H1 (cell line): ENCODE measurements around the gene ENTPD2. TPM values are rescaled to one million over a fixed set of nuclear protein-coding genes. Genes with fewer than 3 reads are reported as not detected.

ENCODE experiments used
- CTCF ChIA-PET: fragments of 300-600 bp; sonication (Branson Sonifier 250); formaldehyde crosslinking; loops from one replicate; lab custom pipeline; 2021; ENCODE audit not compliant: partially characterized antibody; lab: Charles Lee
- POLR2A ChIA-PET: fragments of 300-600 bp; sonication (Branson Sonifier 250); formaldehyde crosslinking; loops from one replicate; lab custom pipeline; 2021; ENCODE audit warnings: inconsistent platforms; ENCODE audit not compliant: partially characterized antibody; lab: Charles Lee
- DNase-seq, 2 experiments: peaks; one replicate each; pipeline versions ENCODE4 v3.0.0 to v3.0.0-alpha.2; 2010 to 2022; ENCODE audit warnings: low spot score in 2 of 2, low read depth in 1 of 2, mixed read lengths in 1 of 2
- FAIRE-seq: peaks from 2 replicates; lab custom pipeline; 2011; peaks lifted over from hg19 to GRCh38; lab: Jason Lieb, UNC
- H2AFZ ChIP-seq: 2 replicates; pipeline ENCODE4 v1.8.1; 2012; ENCODE audit warnings: low read length, inconsistent platforms
- H2AK5ac ChIP-seq: 2 replicates; pipeline ENCODE4 v1.6.1; 2013; ENCODE audit warnings: low read depth, low read length
- H2BK120ac ChIP-seq: replicated peaks from 2 replicates; pipeline ENCODE3; 2013; ENCODE audit warnings: low read depth, low read length, inconsistent platforms
- H2BK12ac ChIP-seq: 2 replicates; pipeline ENCODE4 v1.6.1; 2013; ENCODE audit warnings: low read depth, low read length
- H2BK15ac ChIP-seq: 2 replicates; pipeline ENCODE4 v1.6.1; 2013; ENCODE audit warnings: low read length
- H2BK20ac ChIP-seq: 2 replicates; pipeline ENCODE4 v1.6.1; 2013; ENCODE audit warnings: low read length
- H2BK5ac ChIP-seq: 2 replicates; pipeline ENCODE4 v1.6.1; 2013; ENCODE audit warnings: low read depth, low read length
- H3K14ac ChIP-seq: 2 replicates; pipeline ENCODE4 v1.6.1; 2013; ENCODE audit warnings: inconsistent platforms; ENCODE audit not compliant: insufficient read length
- H3K18ac ChIP-seq: 2 replicates; pipeline ENCODE4 v1.6.1; 2013; ENCODE audit warnings: low read length; ENCODE audit errors: extremely low read depth
- H3K23ac ChIP-seq: 2 replicates; pipeline ENCODE4 v1.6.1; 2013; ENCODE audit warnings: inconsistent platforms; ENCODE audit not compliant: insufficient read length
- H3K23me2 ChIP-seq: 2 replicates; pipeline ENCODE4 v1.6.1; 2013; ENCODE audit warnings: low read depth, low read length
- H3K27ac ChIP-seq: 2 replicates; pipeline ENCODE4 v1.6.1; 2011; ENCODE audit warnings: low read depth, low read length, inconsistent platforms
- H3K27me3 ChIP-seq, 4 experiments: replicated peaks in 1 of 4; 1 replicate in 1 of 4; 2 replicates in 3 of 4; pipeline versions ENCODE4 v1.6.1 to v1.8.1; 2011 to 2013; ENCODE audit warnings: low read length in 3 of 4, mild to moderate bottlenecking in 3 of 4, inconsistent platforms in 2 of 4, mixed read lengths in 2 of 4, moderate library complexity in 1 of 4; ENCODE audit not compliant: control insufficient read depth in 3 of 4, insufficient read depth in 3 of 4; ENCODE audit errors: extremely low read depth in 1 of 4
- H3K36me3 ChIP-seq, 4 experiments: 2 replicates each; pipeline versions ENCODE4 v1.6.1 to v1.8.1; 2011 to 2013; ENCODE audit warnings: mild to moderate bottlenecking in 4 of 4, low read length in 3 of 4, moderate library complexity in 2 of 4, control low read depth in 1 of 4, inconsistent platforms in 1 of 4; ENCODE audit not compliant: insufficient read depth in 4 of 4, control insufficient read depth in 2 of 4
- H3K4ac ChIP-seq: replicated peaks from 2 replicates; pipeline ENCODE3; 2013; ENCODE audit warnings: low read length, low read depth, mixed read lengths, inconsistent platforms; ENCODE audit not compliant: insufficient read length
- H3K4me1 ChIP-seq, 4 experiments: replicated peaks in 1 of 4; 1 replicate in 1 of 4; 2 replicates in 3 of 4; pipeline versions ENCODE4 v1.6.1 to v1.8.1; 2011 to 2013; ENCODE audit warnings: low read length in 3 of 4, inconsistent platforms in 2 of 4, mixed read lengths in 1 of 4; ENCODE audit not compliant: insufficient read depth in 4 of 4, control insufficient read depth in 3 of 4
- H3K4me2 ChIP-seq, 2 experiments: 2 replicates each; pipeline versions ENCODE4 v1.6.1 to v1.8.1; 2011 to 2013; ENCODE audit warnings: low read depth in 2 of 2, low read length in 2 of 2, control low read depth in 1 of 2, inconsistent platforms in 1 of 2, mild to moderate bottlenecking in 1 of 2; ENCODE audit not compliant: insufficient read depth in 1 of 2
- H3K4me3 ChIP-seq, 4 experiments: fragments of 200-600, 300-600 bp in 1 of 4; sonication (generic), shearing (Covaris generic), sonication (Bioruptor Twin) in 1 of 4; 2 replicates each; pipeline versions ENCODE4 v1.5.1 to v1.8.1; 2011 to 2016; ENCODE audit warnings: low read length in 4 of 4, low read depth in 3 of 4, control low read depth in 2 of 4, inconsistent platforms in 2 of 4, mild to moderate bottlenecking in 2 of 4, mixed read lengths in 1 of 4, moderate library complexity in 1 of 4; ENCODE audit not compliant: insufficient read depth in 2 of 4; ENCODE audit errors: extremely low read depth in 1 of 4
- H3K56ac ChIP-seq: replicated peaks from 2 replicates; pipeline ENCODE3; 2013; ENCODE audit warnings: low read depth, mild to moderate bottlenecking, mixed read lengths, low read length, inconsistent platforms; ENCODE audit not compliant: insufficient read length
- H3K79me1 ChIP-seq: 2 replicates; pipeline ENCODE4 v1.6.1; 2013; ENCODE audit warnings: low read depth, low read length, control low read depth
- H3K79me2 ChIP-seq, 2 experiments: 2 replicates each; pipeline versions ENCODE4 v1.6.1 to v1.8.1; 2012 to 2013; ENCODE audit warnings: low read length in 2 of 2, mild to moderate bottlenecking in 2 of 2, inconsistent platforms in 1 of 2; ENCODE audit not compliant: insufficient read depth in 2 of 2, control insufficient read depth in 1 of 2
- H3K9ac ChIP-seq, 4 experiments: replicated peaks in 1 of 4; 1 replicate in 1 of 4; 2 replicates in 3 of 4; pipeline versions ENCODE4 v1.6.1 to v1.8.1; 2011 to 2013; ENCODE audit warnings: low read depth in 3 of 4, low read length in 3 of 4, control low read depth in 2 of 4, mild to moderate bottlenecking in 2 of 4, moderate library complexity in 2 of 4, inconsistent platforms in 1 of 4; ENCODE audit errors: extremely low read depth in 1 of 4
- H3K9me3 ChIP-seq, 2 experiments: 2 replicates each; pipeline versions ENCODE4 v1.6.1 to v1.8.1; 2012 to 2013; ENCODE audit warnings: mild to moderate bottlenecking in 2 of 2, moderate library complexity in 2 of 2, control low read depth in 1 of 2, inconsistent platforms in 1 of 2, low read depth in 1 of 2, low read length in 1 of 2, mixed read lengths in 1 of 2; ENCODE audit not compliant: insufficient read depth in 2 of 2
- H4K20me1 ChIP-seq, 2 experiments: replicated peaks in 1 of 2; 2 replicates each; pipeline versions ENCODE3 to v1.8.1; 2011 to 2013; ENCODE audit warnings: inconsistent platforms in 2 of 2, low read length in 2 of 2, mild to moderate bottlenecking in 1 of 2; ENCODE audit not compliant: insufficient read depth in 2 of 2, control insufficient read depth in 1 of 2
- H4K5ac ChIP-seq: 2 replicates; pipeline ENCODE4 v1.6.1; 2013; ENCODE audit warnings: low read length, low read depth, mixed read lengths, inconsistent platforms; ENCODE audit not compliant: insufficient read length
- H4K8ac ChIP-seq: 2 replicates; pipeline ENCODE4 v1.8.0; 2013; ENCODE audit warnings: mild to moderate bottlenecking, moderate library complexity, low read length, inconsistent platforms; ENCODE audit not compliant: insufficient read depth; ENCODE audit errors: extremely low read depth
- H4K91ac ChIP-seq: replicated peaks from 2 replicates; pipeline ENCODE3; 2013; ENCODE audit warnings: low read length, mixed read lengths, inconsistent platforms; ENCODE audit not compliant: insufficient read length
- CBX8 ChIP-seq: fragments of 300-800, 300-1000 bp; sonication (generic); IDR thresholded peaks from 2 replicates; pipeline ENCODE4 v1.7.1; 2016; ENCODE audit warnings: low read depth, low read length, borderline replicate concordance
- CHD1 ChIP-seq: IDR thresholded peaks from 2 replicates; pipeline ENCODE4 v1.6.1; 2012; ENCODE audit warnings: low read depth, low read length, improper control_type of control experiment
- CHD2 ChIP-seq: IDR thresholded peaks from 2 replicates; pipeline ENCODE4 v1.6.1; 2012; ENCODE audit warnings: low read length, improper control_type of control experiment
- RXRA ChIP-seq: IDR thresholded peaks from 2 replicates; pipeline ENCODE4 v1.6.1; 2011; ENCODE audit warnings: low read depth, mild to moderate bottlenecking, low read length, moderate library complexity; ENCODE audit not compliant: insufficient read depth
- SIRT6 ChIP-seq: IDR thresholded peaks from one replicate; pipeline ENCODE4 v1.7.1; 2012; ENCODE audit warnings: low read length, inconsistent platforms
- whole genome bisulfite sequencing, 2 experiments: shearing (Covaris generic) in 1 of 2; methylation state at CpG; one replicate each; pipeline versions ENCODE4 v1.1.6 to v1.1.7; 2013 to 2015; ENCODE audit warnings: low lambda C conversion rate in 2 of 2, mixed read lengths in 2 of 2, inconsistent platforms in 1 of 2, low coverage in 1 of 2, missing lambda C conversion rate in 1 of 2; ENCODE audit not compliant: insufficient replicate concordance in 2 of 2, insufficient coverage in 1 of 2, insufficient read length in 1 of 2; ENCODE audit errors: extremely low coverage in 1 of 2, missing lambda C conversion rate in 1 of 2; 5-methylcytosine and 5-hydroxymethylcytosine counted together
- polyA plus RNA-seq, 7 experiments: library from polyadenylated mRNA; depleted of rRNA in 3 of 7; stranded (reverse) in 5 of 7; unstranded in 2 of 7; fragments of >200 nt in 5 of 7; fragments of 200-250 nt in 2 of 7; gene quantifications; 1 replicate in 5 of 7; 2 replicates in 1 of 7; 4 replicates in 1 of 7; pipeline versions ENCODE4 v1.2.1 to v1.2.3, GENCODE V29; 2011 to 2013; ENCODE audit warnings: missing spikeins in 2 of 7, mixed read lengths in 2 of 7
- total RNA-seq: library from RNA; stranded (reverse); fragmentation: NEBNext Ultra II Directional; extraction: Animal tissue kit (Norgen Biotek cat#: 25700); gene quantifications from 2 replicates; pipeline ENCODE4 v1.2.1, GENCODE V29; 2021
- TF ChIP-seq, protein P1 (sequence below): IDR thresholded peaks from 2 replicates; pipeline ENCODE4 v1.6.1; 2012; ENCODE audit warnings: inconsistent platforms

Gene ENTPD2
- total and polyA plus RNA-seq, 2 of the 8 experiments (the other 6 are each of a cell fraction or from before 2014, with no cell fraction given) = 0.65 to 3.8 TPM

DNA sequence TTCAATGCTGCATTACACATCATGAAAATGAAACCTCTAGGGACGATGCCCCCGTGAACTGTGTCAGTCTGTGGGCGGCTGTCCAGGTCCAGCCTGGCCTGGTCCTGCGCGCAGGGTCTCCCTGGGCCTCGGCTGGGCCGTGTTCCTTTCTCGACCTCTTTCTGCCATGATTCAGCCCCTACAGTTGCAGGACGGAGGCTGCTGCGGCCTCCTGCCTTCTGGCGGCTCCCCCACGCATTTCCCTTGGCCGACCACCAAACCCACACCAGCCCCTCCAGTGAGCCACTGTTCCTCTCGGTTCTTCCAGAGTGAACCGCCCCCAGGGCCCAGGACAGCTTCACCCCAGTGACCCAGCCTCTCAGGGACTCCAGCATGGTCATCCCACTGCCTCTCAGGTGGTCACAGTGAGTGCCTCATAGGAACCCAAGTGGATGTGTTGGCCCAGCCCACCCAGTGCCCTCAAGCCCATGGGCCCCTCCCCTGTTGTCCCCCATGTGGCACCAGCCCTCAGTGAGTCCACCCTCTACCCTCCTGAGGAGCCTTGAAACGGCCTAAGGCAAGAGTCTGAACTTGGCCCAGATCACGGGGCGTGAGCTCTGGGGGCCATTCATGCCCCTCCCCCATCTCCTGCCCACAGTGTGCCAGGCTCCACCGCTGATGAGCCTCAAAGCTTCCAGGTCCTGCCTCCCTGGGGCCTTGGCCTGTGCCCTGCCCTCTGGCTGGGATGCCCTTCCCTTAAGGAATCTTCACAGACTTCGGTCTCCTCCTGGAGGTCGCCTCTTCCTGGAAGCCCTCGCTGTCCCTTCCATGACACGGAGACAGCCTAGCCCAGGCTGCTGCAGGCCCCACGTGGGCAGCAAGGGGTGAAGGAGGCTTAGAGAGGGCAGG lies 47.5 kb downstream of the ENTPD2 start:
- Histone ChIP-seq H4K91ac (no peak overlapping the region), H3K4me3 (no peak overlapping the region), H3K9me3 (peaks cover 0 to 10% of the 10 kb centered on the region in 2 experiments; a peak in 1 of 4 replicates), H3K36me3 (no peaks in the 10 kb centered on the region), H4K20me1 (no peaks in the 10 kb centered on the region), H3K79me1 (no peaks in the 10 kb centered on the region), H3K79me2 (no peaks in the 10 kb centered on the region), H3K4ac (no peak overlapping the region), H2AFZ (no peak overlapping the region), H3K18ac (no peak overlapping the region), H3K9ac (no peak overlapping the region), H3K27me3 (no peaks in the 10 kb centered on the region), H2BK15ac (no peak overlapping the region), H2BK12ac (no peak overlapping the region), H4K5ac (no peak overlapping the region), H3K4me1 (no peaks in the 10 kb centered on the region; a peak in 1 of 7 replicates), H3K27ac (no peak overlapping the region), H2BK20ac (no peak overlapping the region), H2BK120ac (no peak overlapping the region), H3K56ac (no peak overlapping the region), H2BK5ac (no peak overlapping the region), H3K4me2 (no peak overlapping the region), H3K14ac (no peak overlapping the region), H2AK5ac (no peak overlapping the region), H3K23me2 (no peaks in the 10 kb centered on the region), H4K8ac (no peak overlapping the region; the same call in none of the 2 replicates), H3K23ac (no peak overlapping the region)
- ChIA-PET POLR2A (no interaction called here), CTCF (interaction anchor here (0.5 to 2.9 kb wide), 8 partner anchors 9 to 134 kb away, joined by 3 to 19 read pairs (median 3); partner anchors contain the start of gene CLIC3)
- FAIRE-seq = no peak
- WGBS, 2 experiments = 90% methylated on average over 24 of the region's 24 CpGs; no CpG with 5 or more reads in 1 of the 2 experiments
- DNase-seq = no peak
- no peak for TF ChIP-seq SIRT6
- TF ChIP-seq CHD2 = no peak
- TF ChIP-seq, protein P1, sequence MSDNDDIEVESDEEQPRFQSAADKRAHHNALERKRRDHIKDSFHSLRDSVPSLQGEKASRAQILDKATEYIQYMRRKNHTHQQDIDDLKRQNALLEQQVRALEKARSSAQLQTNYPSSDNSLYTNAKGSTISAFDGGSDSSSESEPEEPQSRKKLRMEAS = no peak
- no peak for TF ChIP-seq RXRA
- no peak for TF ChIP-seq CBX8
- TF ChIP-seq CHD1 = no peak
